NCI-H1417 (cell line): ENCODE results near the gene SAMM50.

Experiments used
- DNase-seq, 3 experiments: peaks; one replicate each; lab custom pipeline; 2025; lab: John Stamatoyannopoulos, UW

The SAMM50 gene

GRCh38 chr22:43976861-43977795 lies 21.9 kb downstream of the SAMM50 start:
- no peak for DNase-seq

- DNase-seq, result no peak
These were observed 23.3 kb downstream of the SAMM50 start for GRCh38 chr22:43978558-43978957.

- DNase-seq, result no peak
These were observed 25.3 kb downstream of the SAMM50 start for GRCh38 chr22:43980579-43980978.

- DNase-seq, result no peak
These were observed 25.8 kb downstream of the SAMM50 start for GRCh38 chr22:43980996-43981395.

- DNase-seq, result no peak
These were observed 28.6 kb downstream of the SAMM50 start for GRCh38 chr22:43983808-43984207.

GRCh38 chr22:43985532-43985931 lies 30.3 kb downstream of the SAMM50 start:
- DNase-seq, result no peak

GRCh38 chr22:43988116-43988820 lies 33.0 kb downstream of the SAMM50 start:
- DNase-seq, result no peak

GRCh38 chr22:43988960-43989359 lies 33.7 kb downstream of the SAMM50 start:
- no peak for DNase-seq

GRCh38 chr22:43990044-43990443 lies 34.8 kb downstream of the SAMM50 start:
- DNase-seq, result peak in 2 of 3 experiments; percentile 67 to 85

- DNase-seq, result no peak
These were observed 36.2 kb downstream of the SAMM50 start for GRCh38 chr22:43991316-43992020.

- no peak for DNase-seq
These were observed 37.1 kb downstream of the SAMM50 start for GRCh38 chr22:43992331-43992821.

GRCh38 chr22:43993072-43993760 lies 38.0 kb downstream of the SAMM50 start:
- DNase-seq, result peak; percentile 38 to 82 (median 46)

- peak in 2 of 3 experiments; percentile 47 to 68 for DNase-seq
These were observed 38.8 kb downstream of the SAMM50 start for GRCh38 chr22:43994006-43994405.

GRCh38 chr22:43994416-43994815 lies 39.2 kb downstream of the SAMM50 start:
- DNase-seq, result no peak

GRCh38 chr22:43995057-43995685 lies 39.9 kb downstream of the SAMM50 start:
- DNase-seq, result no peak

GRCh38 chr22:43995798-43996169 lies 40.5 kb downstream of the SAMM50 start:
- no peak for DNase-seq

GRCh38 chr22:43996170-43996980 lies 41.1 kb downstream of the SAMM50 start:
- DNase-seq, result no peak

- DNase-seq, result no peak
These were observed 41.7 kb downstream of the SAMM50 start for GRCh38 chr22:43996981-43997265.

- no peak for DNase-seq
These were observed 43.5 kb downstream of the SAMM50 start for GRCh38 chr22:43998679-43999264.

GRCh38 chr22:43999378-43999777 lies 44.1 kb downstream of the SAMM50 start:
- no peak for DNase-seq
